GM12891 (cell line): Measurements from ENCODE around the gene TMEM168.

Source experiments
- DNase-seq: peaks from one replicate; pipeline ENCODE4 v3.0.0; 2011; ENCODE audit warnings: low spot score; ENCODE audit not compliant: insufficient read length
- FAIRE-seq: peaks from 2 replicates; lab custom pipeline; 2011; peaks lifted over from hg19 to GRCh38; lab: Jason Lieb, UNC
- PAX5 ChIP-seq: IDR thresholded peaks from 2 replicates; pipeline ENCODE4 v1.6.1; 2011; ENCODE audit warnings: low read length, moderate library complexity, mild to moderate bottlenecking; ENCODE audit not compliant: insufficient read depth, severe bottlenecking
- POLR2A ChIP-seq: IDR thresholded peaks from 2 replicates; pipeline ENCODE4 v1.6.1; 2011; ENCODE audit warnings: low read depth, low read length, control low read depth
- POLR2AphosphoS5 ChIP-seq: IDR thresholded peaks from 2 replicates; pipeline ENCODE4 v1.6.1; 2011; ENCODE audit warnings: low read depth, low read length, control low read depth
- POU2F2 ChIP-seq: IDR thresholded peaks from 2 replicates; pipeline ENCODE4 v1.6.1; 2011; ENCODE audit warnings: low read depth, mild to moderate bottlenecking, control low read depth, low read length, moderate library complexity
- SPI1 ChIP-seq: IDR thresholded peaks from 2 replicates; pipeline ENCODE4 v1.6.1; 2011; ENCODE audit warnings: low read depth, low read length, control low read depth
- TAF1 ChIP-seq: IDR thresholded peaks from 2 replicates; pipeline ENCODE4 v1.6.1; 2011; ENCODE audit warnings: low read depth, low read length, control low read depth

Gene TMEM168

GRCh38 chr7:112781558-112781957 lies 8.6 kb downstream of the TMEM168 start:
- TF ChIP-seq PAX5: no peak
- no peak for TF ChIP-seq POU2F2
- no peak for TF ChIP-seq POLR2AphosphoS5
- no peak for TF ChIP-seq SPI1
- TF ChIP-seq TAF1: no peak
- no peak for TF ChIP-seq POLR2A
- DNase-seq: no peak
- FAIRE-seq: no peak

DNA sequence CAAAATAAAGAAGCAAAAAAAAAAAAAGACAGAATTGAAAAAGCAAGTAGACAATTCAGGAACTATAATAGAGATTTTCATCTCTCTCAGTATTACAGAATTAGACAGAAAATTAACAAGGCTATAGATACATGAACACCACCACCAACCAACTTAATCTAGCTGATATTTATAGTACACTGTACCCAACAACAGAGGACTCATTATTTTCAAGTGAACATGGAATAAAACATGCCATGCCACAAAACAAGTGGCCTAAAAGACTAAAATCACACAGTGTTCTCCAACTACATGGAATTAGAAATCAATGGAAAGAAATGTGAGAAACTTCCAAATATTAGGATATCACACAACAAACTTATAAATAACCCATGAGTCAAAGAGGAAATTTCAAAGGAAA lies 9.1 kb downstream of the TMEM168 start:
- no peak for FAIRE-seq
- DNase-seq: no peak
- no peak for TF ChIP-seq POLR2AphosphoS5
- no peak for TF ChIP-seq TAF1
- TF ChIP-seq POLR2A: no peak
- TF ChIP-seq POU2F2: no peak
- TF ChIP-seq SPI1: no peak
- no peak for TF ChIP-seq PAX5

DNA sequence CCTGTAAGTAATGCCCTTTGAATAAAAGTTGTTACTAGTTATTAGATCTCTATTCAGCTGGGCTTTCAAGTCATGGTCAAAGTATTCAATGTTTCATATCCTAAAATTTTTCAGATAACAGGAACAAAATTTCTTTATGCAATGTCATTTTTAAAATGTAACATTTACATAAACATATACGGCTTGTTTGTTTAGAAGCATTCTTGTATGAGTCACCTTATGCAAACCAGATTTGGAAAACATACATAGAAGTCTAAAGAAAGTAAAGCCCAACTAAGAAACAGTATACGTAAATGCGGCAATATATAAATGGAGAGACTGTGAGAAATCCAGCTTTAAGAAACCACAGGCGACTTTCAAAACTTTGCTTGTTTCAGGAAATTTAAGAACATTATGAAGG lies 10.5 kb downstream of the TMEM168 start:
- no peak for TF ChIP-seq PAX5
- no peak for TF ChIP-seq POLR2A
- no peak for TF ChIP-seq POU2F2
- TF ChIP-seq SPI1: no peak
- no peak for TF ChIP-seq TAF1
- no peak for TF ChIP-seq POLR2AphosphoS5
- DNase-seq (no peak), FAIRE-seq (no peak)

DNA sequence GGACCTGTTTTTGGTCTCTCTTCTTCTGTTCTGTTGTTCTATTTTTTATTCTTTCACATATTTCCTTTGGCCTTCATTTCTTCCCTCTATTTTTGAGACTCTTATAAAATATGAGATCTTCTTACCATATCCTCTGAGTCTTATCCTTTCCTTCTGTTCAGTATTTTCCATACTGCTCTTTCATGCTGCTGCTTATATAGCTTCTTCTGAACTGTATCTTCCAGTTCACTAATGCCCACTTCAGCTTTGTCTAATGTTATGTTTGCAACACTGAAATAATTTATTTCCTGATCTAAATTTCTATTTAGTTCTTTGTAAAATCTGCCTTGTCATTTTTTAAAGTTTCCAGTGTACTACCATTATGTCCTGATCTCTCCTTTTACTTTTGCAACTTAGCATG lies 12.8 kb downstream of the TMEM168 start:
- DNase-seq: no peak
- TF ChIP-seq POLR2AphosphoS5: no peak
- TF ChIP-seq POU2F2: no peak
- TF ChIP-seq POLR2A: no peak
- TF ChIP-seq PAX5: no peak
- TF ChIP-seq SPI1: no peak
- TF ChIP-seq TAF1: no peak
- FAIRE-seq: no peak

GRCh38 chr7:112771166-112771565 lies 19.0 kb downstream of the TMEM168 start:
- DNase-seq: no peak
- TF ChIP-seq POU2F2 (no peak), TAF1 (no peak), SPI1 (no peak), POLR2AphosphoS5 (no peak), PAX5 (no peak), POLR2A (no peak)
- FAIRE-seq: no peak

GRCh38 chr7:112770051-112770450 lies 20.1 kb downstream of the TMEM168 start:
- no peak for DNase-seq
- no peak for FAIRE-seq
- TF ChIP-seq POU2F2: no peak
- TF ChIP-seq POLR2AphosphoS5: no peak
- TF ChIP-seq TAF1: no peak
- no peak for TF ChIP-seq PAX5
- no peak for TF ChIP-seq POLR2A
- no peak for TF ChIP-seq SPI1

DNA sequence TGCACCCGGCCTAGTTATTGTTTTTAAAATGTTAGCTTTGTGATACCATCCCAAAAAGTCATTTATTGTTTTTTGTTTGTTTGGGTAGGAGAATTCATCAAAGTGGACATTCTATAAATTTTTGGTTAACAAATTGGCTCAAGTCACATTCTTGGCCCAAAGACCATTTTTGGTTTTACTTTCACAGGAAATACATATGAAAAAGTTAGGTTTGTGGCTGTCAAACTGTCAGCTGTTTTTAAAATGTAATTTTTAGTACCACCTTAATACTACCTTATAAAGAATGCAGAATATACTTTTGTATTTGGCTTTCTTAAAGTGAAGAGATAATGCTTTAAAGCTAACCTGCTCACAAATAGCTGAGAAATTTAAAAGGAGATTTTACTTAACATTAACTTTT lies 25.1 kb downstream of the TMEM168 start:
- FAIRE-seq (no peak), DNase-seq (no peak)
- no peak for TF ChIP-seq SPI1
- no peak for TF ChIP-seq POLR2A
- no peak for TF ChIP-seq POU2F2
- no peak for TF ChIP-seq TAF1
- no peak for TF ChIP-seq PAX5
- no peak for TF ChIP-seq POLR2AphosphoS5

DNA sequence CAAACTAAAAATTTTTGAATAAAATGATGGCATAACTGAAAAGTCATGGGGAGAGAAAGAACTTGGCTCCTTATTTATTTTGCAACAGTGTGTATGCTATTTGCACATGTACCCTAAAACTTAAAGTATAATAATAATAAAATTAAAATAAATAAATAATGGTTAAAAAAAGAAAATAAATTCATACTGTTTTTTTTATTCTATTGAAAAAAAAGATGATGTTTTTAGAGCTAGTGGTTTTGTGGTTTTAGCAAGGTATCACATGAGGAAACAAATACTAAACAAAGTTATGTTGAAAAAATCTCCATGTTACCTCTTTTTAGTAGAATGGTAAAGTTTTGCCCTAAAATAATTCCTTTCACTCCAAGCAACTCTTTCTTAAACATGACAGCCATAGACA lies 26.2 kb downstream of the TMEM168 start:
- no peak for FAIRE-seq
- no peak for TF ChIP-seq POU2F2
- no peak for TF ChIP-seq PAX5
- TF ChIP-seq TAF1: no peak
- no peak for TF ChIP-seq SPI1

GRCh38 chr7:112763298-112763697 lies 26.9 kb downstream of the TMEM168 start:
- TF ChIP-seq TAF1 (no peak), POLR2AphosphoS5 (no peak), SPI1 (no peak), POLR2A (no peak), POU2F2 (no peak), PAX5 (no peak)
- no peak for FAIRE-seq
- DNase-seq: no peak

More for the DNA sequence above, 26.2 kb downstream of the TMEM168 start:
- DNase-seq: no peak

- no peak for TF ChIP-seq POLR2A
- no peak for TF ChIP-seq SPI1
- no peak for TF ChIP-seq TAF1
- no peak for TF ChIP-seq POU2F2
- TF ChIP-seq PAX5: no peak
- no peak for TF ChIP-seq POLR2AphosphoS5
- FAIRE-seq (no peak), DNase-seq (no peak)
Measured at GRCh38 chr7:112759905-112760304, 30.3 kb downstream of the TMEM168 start.
